ENCODE data around the gene BYSL.

Gene BYSL

DNA sequence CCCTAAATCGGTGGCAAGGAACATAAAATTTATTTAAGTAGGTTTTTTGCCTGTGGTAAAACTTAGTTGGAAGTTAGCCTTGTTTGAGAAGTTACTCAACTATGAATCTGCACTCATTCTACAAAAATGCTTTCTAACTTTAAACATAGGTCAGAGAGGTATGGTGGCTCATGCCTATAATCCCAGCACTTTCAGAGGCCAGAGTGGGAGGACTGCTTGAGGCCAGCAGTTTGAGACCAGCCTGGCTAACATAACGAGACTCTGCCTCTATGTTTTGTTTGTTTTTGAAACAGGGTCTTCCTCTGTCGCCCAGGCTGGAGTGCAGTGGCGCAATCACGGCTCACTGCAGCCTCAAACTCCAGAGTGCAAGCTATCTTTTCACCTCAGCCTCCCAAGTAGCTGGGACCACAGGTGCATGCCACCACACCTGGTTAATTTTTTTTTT, 42.3 kb upstream of the BYSL start:
- H3K4me3 ChIP-seq (ENCODE audit: low read length): no peak overlapping the region
- TF ChIP-seq, protein P1, sequence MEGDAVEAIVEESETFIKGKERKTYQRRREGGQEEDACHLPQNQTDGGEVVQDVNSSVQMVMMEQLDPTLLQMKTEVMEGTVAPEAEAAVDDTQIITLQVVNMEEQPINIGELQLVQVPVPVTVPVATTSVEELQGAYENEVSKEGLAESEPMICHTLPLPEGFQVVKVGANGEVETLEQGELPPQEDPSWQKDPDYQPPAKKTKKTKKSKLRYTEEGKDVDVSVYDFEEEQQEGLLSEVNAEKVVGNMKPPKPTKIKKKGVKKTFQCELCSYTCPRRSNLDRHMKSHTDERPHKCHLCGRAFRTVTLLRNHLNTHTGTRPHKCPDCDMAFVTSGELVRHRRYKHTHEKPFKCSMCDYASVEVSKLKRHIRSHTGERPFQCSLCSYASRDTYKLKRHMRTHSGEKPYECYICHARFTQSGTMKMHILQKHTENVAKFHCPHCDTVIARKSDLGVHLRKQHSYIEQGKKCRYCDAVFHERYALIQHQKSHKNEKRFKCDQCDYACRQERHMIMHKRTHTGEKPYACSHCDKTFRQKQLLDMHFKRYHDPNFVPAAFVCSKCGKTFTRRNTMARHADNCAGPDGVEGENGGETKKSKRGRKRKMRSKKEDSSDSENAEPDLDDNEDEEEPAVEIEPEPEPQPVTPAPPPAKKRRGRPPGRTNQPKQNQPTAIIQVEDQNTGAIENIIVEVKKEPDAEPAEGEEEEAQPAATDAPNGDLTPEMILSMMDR (conservative IDR thresholded peaks at IDR 0.05; ENCODE audit: low read depth, low read length): no peak
- DNase-seq (ENCODE audit: low read depth): no peak

DNA sequence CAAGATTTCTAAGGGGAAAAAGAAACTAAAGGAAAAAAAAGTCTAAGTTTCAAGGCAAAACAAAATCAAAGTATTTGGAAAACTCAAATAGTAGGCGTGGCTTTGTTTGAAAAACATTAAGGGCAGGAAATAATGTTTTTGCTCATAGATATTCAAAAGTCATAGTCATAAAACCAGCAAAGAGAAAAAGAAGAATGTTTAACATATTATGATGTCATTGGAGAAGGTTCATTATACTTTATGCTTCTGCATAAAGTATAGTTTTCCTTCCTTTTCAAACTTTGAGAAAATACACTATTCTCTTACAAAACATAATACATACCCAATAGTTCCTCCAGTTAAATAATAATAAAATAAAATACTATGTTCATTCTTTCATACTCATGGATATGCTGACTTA, 39.8 kb upstream of the BYSL start:
- TF ChIP-seq, protein P1 (conservative IDR thresholded peaks at IDR 0.05; ENCODE audit: low read depth, low read length): no peak
- no peak overlapping the region for H3K4me3 ChIP-seq (ENCODE audit: low read length)
- no peak for DNase-seq (ENCODE audit: low read depth)

DNA sequence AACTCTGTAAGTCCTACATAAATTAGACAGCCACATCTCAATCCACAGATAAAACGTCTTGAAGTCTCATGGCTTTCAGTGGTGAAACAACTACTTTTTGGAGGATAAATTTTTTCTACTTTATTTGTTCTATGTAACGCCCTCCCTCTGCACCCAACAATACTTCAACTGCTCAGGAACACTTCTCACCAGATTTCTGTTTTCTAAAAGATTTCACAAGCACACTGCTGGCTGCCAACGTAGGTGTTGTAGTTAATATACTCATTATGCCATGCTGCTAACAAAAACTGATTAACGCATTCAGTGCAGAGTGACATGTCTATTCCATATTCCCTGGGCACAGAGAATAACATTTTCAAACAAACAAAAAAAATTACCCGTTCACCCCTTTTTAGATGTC, 36.3 kb upstream of the BYSL start:
- H3K4me3 ChIP-seq (ENCODE audit: low read length): no peak overlapping the region
- TF ChIP-seq, protein P1 (conservative IDR thresholded peaks at IDR 0.05; ENCODE audit: low read depth, low read length): no peak
- DNase-seq (ENCODE audit: low read depth): no peak

DNA sequence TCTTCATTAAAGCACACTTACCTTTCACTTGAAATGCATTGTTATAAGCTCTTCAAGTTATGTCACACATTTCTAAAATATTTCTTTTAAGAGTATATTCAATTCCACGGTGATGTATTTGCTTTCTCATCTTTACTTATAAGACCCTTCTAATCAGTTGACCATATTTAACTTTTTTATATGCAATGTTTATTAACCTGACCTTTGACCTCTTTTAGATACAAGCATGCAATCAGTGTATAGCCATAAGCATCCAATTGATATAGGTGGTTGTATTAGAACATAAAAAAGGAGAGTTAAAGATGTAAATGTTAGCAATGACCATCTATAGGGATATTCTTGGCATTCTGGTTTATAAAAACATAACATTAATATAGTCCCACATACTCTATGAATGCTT, 35.4 kb upstream of the BYSL start:
- TF ChIP-seq, protein P1 (conservative IDR thresholded peaks at IDR 0.05; ENCODE audit: low read depth, low read length): no peak
- no peak overlapping the region for H3K4me3 ChIP-seq (ENCODE audit: low read length)
- no peak for DNase-seq (ENCODE audit: low read depth)

DNA sequence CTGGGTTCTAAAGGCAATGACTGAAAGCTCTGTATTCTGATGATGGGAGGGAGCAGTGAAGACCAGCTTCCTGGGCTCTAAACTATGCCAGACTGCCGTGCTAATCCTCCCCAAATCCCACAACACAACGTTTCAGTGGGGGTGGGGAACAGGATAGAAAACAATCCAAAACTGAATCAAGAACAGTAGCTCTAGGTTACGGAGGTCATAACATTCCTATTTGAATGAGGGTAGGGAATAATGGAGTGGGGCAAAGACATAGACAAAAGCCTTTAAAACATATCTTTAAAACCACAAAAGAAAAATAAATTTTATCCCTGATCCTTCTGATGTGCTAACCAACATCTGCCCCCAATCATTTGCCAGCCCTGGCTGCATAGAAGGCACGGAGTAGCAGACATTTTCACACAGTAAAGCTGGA, 34.0 kb upstream of the BYSL start:
- TF ChIP-seq, protein P1 (conservative IDR thresholded peaks at IDR 0.05; ENCODE audit: low read depth, low read length): no peak
- DNase-seq (ENCODE audit: low read depth): no peak
- H3K4me3 ChIP-seq (ENCODE audit: low read length): no peak overlapping the region

DNA sequence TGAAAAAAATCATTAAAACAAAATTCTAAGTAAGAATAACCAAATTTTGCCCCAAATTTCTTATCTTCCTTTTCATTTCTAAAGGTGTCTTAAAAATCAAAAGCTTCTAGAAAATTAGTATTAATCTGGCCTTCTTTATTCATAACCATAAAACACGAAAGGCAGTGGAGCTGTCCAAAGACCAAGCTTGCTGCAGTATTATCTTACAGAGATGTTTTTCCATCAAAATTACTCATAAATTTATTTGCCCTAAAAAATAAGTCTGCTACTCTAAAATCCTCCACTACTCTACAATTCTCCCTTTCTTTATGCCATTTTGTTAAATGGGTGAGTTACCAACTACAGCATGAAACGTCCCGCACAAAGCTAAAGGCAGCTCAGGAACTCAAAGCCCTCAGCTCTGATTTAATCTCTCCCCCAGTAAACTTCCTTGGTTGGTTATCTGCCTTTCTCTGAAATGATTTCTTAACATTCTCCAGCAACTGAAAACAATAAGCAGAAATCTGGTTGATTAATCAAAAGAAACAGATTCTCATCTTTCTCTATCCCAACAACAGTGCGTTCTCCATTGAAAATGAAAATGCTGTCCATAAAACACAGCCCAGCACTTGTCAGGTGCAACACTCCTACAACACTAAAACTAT, 28.3 kb upstream of the BYSL start:
- DNase-seq (ENCODE audit: low read depth): no peak
- TF ChIP-seq, protein P1 (conservative IDR thresholded peaks at IDR 0.05; ENCODE audit: low read depth, low read length): no peak
- H3K4me3 ChIP-seq (ENCODE audit: low read length): no peak overlapping the region

Measured in retinal pigment epithelial cell (primary cell).